Smooth muscle cell (in vitro differentiated cells): Measurements from ENCODE around the gene LGALS14. TPM values are rescaled to one million over a fixed set of nuclear protein-coding genes. Genes with fewer than 3 reads are reported as not detected.

Experiments used
- DNase-seq: peaks from one replicate; lab custom pipeline; 2025; ENCODE audit not compliant: unreplicated experiment; lab: John Stamatoyannopoulos, UW
- H2AFZ ChIP-seq: fragments of 200-600 bp; sonication (generic); 2 replicates; pipeline ENCODE4 v1.6.0; 2016; ENCODE audit warnings: antibody characterized with exemption, low read depth, mild to moderate bottlenecking
- H3F3A ChIP-seq: fragments of 200-600 bp; sonication (generic); 2 replicates; pipeline ENCODE4 v1.6.0; 2017; ENCODE audit warnings: antibody characterized with exemption, low read depth
- H3K27ac ChIP-seq: fragments of 200-600 bp; sonication (generic); 2 replicates; pipeline ENCODE4 v1.5.1; 2016; ENCODE audit warnings: low read depth, mild to moderate bottlenecking
- H3K27me3 ChIP-seq: fragments of 200-600 bp; sonication (generic); 2 replicates; pipeline ENCODE4 v1.6.1; 2016; ENCODE audit warnings: low read depth, mild to moderate bottlenecking
- H3K36me3 ChIP-seq: fragments of 200-600 bp; sonication (generic); 2 replicates; pipeline ENCODE4 v1.5.1; 2016; ENCODE audit warnings: low read depth
- H3K4me1 ChIP-seq: fragments of 200-600 bp; sonication (generic); 2 replicates; pipeline ENCODE4 v1.5.1; 2016; ENCODE audit warnings: low read depth
- H3K4me2 ChIP-seq: fragments of 200-600 bp; sonication (generic); 2 replicates; pipeline ENCODE4 v1.6.0; 2016; ENCODE audit warnings: mild to moderate bottlenecking
- H3K4me3 ChIP-seq: fragments of 200-600 bp; sonication (generic); 2 replicates; pipeline ENCODE4 v1.5.1; 2016; ENCODE audit warnings: mild to moderate bottlenecking
- H3K79me2 ChIP-seq: fragments of 200-600 bp; sonication (generic); 2 replicates; pipeline ENCODE4 v1.6.0; 2016; ENCODE audit warnings: low read depth, mild to moderate bottlenecking
- H3K9ac ChIP-seq: fragments of 200-600 bp; sonication (generic); 2 replicates; pipeline ENCODE4 v1.6.0; 2016; ENCODE audit warnings: low read depth
- H3K9me3 ChIP-seq: fragments of 200-600 bp; sonication (generic); replicated peaks from 2 replicates; pipeline ENCODE4 v1.5.1; 2016; ENCODE audit warnings: low read depth
- H4K20me1 ChIP-seq: fragments of 200-600 bp; sonication (generic); 2 replicates; pipeline ENCODE4 v1.6.0; 2016; ENCODE audit warnings: low read depth
- WGBS: methylation state at CpG from one replicate; pipeline ENCODE4 v1.1.7; 2016; ENCODE audit warnings: low lambda C conversion rate; 5-methylcytosine and 5-hydroxymethylcytosine counted together
- polyA plus RNA-seq: library from polyadenylated mRNA; unstranded; fragments of >200 nt; fragmentation: Nextera tagmentation; extraction: Ambion mirVana; gene quantifications from 2 replicates; pipeline ENCODE4 v1.2.1, GENCODE V29; 2016
- total RNA-seq: library from RNA; depleted of rRNA; stranded (reverse); fragments of >200 nt; gene quantifications from 2 replicates; pipeline ENCODE4 v1.2.3, GENCODE V29; 2014
- TF ChIP-seq, protein P1 (sequence below): fragments of 200-600 bp; sonication (generic); IDR thresholded peaks from 2 replicates; pipeline ENCODE4 v1.5.1; 2017; ENCODE audit warnings: borderline replicate concordance, mild to moderate bottlenecking, antibody characterized with exemption; ENCODE audit not compliant: insufficient read depth, poor library complexity, severe bottlenecking

LGALS14 gene
- total and polyA plus RNA-seq, 2 experiments from 2014 or later, result not detected

DNA sequence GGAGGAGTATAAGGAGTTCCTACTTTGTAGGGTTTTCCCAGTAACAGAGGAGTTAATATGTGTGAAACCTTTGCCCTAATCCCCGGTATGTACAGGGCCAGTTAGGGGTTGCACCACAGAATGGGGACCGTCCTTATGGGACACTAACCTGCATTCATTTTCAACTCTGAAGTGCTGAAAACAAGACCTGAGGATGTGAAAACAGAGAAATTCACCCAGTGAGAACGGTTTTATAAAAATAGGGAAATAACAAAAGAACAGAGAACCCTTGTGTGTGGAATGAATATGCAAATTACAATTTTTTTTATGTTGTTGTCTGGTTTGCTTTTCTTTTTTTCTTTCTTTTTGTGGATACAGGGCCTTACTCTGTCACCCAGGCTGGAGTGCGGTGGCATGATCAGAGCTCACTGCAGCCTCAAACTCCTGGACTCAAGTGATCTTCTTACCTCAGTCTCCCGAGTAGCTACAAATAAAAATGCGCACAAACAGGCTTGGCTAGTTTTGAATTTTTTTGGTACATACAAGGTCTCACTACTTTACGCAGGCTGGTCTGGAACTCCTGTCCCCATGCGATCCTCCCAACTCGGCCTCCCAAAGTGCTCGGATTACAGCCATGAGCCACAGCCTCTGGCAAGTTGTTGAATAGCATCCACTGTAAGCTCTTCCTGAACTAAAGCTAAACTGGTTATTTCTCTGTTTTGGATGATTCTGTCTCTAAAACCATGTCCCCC lies 23.0 kb downstream of the LGALS14 start:
- WGBS, result 70% methylated on average over 10 of the region's 10 CpGs
- no peaks in the 10 kb centered on the region for H3K36me3 ChIP-seq
- no peak overlapping the region for H3K27ac ChIP-seq
- H3K9me3 ChIP-seq, result no peaks in the 10 kb centered on the region
- H3K4me2 ChIP-seq, result no peak overlapping the region
- no peaks in the 10 kb centered on the region for H3K79me2 ChIP-seq
- no peak overlapping the region for H2AFZ ChIP-seq
- no peaks in the 10 kb centered on the region for H4K20me1 ChIP-seq
- no peaks in the 10 kb centered on the region for H3F3A ChIP-seq
- H3K4me3 ChIP-seq, result no peak overlapping the region
- no peak for DNase-seq
- TF ChIP-seq, protein P1, sequence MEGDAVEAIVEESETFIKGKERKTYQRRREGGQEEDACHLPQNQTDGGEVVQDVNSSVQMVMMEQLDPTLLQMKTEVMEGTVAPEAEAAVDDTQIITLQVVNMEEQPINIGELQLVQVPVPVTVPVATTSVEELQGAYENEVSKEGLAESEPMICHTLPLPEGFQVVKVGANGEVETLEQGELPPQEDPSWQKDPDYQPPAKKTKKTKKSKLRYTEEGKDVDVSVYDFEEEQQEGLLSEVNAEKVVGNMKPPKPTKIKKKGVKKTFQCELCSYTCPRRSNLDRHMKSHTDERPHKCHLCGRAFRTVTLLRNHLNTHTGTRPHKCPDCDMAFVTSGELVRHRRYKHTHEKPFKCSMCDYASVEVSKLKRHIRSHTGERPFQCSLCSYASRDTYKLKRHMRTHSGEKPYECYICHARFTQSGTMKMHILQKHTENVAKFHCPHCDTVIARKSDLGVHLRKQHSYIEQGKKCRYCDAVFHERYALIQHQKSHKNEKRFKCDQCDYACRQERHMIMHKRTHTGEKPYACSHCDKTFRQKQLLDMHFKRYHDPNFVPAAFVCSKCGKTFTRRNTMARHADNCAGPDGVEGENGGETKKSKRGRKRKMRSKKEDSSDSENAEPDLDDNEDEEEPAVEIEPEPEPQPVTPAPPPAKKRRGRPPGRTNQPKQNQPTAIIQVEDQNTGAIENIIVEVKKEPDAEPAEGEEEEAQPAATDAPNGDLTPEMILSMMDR, result no peak
- H3K27me3 ChIP-seq, result no peaks in the 10 kb centered on the region
- no peaks in the 10 kb centered on the region for H3K4me1 ChIP-seq
- H3K9ac ChIP-seq, result no peak overlapping the region

DNA sequence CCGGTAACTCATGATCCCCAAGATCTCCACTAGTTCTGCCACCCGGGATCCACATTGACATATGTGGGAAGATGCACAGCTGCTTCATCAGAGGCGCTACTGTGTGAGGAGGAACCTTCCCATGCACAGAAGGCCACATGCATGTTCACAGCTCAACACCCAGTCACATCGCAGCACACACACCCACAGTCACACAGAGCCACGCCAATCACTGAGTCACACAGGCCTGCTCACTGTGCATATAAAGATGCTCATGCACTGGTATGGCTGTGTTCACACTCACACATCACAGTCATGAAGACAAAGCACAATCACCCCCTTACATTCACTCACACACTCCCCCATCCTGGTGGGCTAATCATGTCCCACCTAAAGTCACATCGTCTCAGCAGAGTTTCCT lies 23.8 kb downstream of the LGALS14 start:
- Histone ChIP-seq H2AFZ (no peak overlapping the region), H4K20me1 (no peaks in the 10 kb centered on the region), H3K4me1 (no peaks in the 10 kb centered on the region), H3K4me2 (no peak overlapping the region), H3K27ac (no peak overlapping the region), H3K27me3 (no peaks in the 10 kb centered on the region), H3K4me3 (no peak overlapping the region), H3K9ac (no peak overlapping the region), H3F3A (no peaks in the 10 kb centered on the region), H3K36me3 (no peaks in the 10 kb centered on the region), H3K9me3 (no peaks in the 10 kb centered on the region), H3K79me2 (no peaks in the 10 kb centered on the region)
- TF ChIP-seq, protein P1, result no peak
- 84% methylated on average over 6 of the region's 6 CpGs for WGBS
- no peak for DNase-seq

DNA sequence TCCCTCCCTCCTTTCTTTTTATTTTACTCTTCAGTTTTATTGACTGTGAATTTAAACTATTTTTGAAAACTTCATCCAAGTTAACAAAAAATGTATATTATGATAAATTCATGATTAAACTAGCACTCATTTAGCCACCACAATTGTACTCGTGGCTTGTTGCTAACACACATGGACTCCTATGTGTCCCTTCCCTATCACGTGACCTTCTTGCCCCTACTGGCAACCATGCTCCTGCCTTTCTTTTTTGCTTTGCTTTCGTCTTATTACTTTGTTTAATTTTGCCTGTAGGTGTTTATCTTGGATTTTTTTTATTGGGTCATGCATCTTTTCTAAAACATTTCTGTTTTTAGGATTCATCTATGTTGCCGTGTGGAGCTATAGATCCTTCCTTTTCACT lies 25.3 kb downstream of the LGALS14 start:
- Histone ChIP-seq H3K27ac (no peak overlapping the region), H3K4me3 (no peak overlapping the region), H4K20me1 (no peaks in the 10 kb centered on the region), H3K27me3 (no peaks in the 10 kb centered on the region), H3K9ac (no peak overlapping the region), H3K36me3 (no peaks in the 10 kb centered on the region), H3K4me1 (no peaks in the 10 kb centered on the region), H2AFZ (no peak overlapping the region), H3K9me3 (no peaks in the 10 kb centered on the region), H3K4me2 (no peak overlapping the region), H3F3A (no peaks in the 10 kb centered on the region), H3K79me2 (no peaks in the 10 kb centered on the region)
- TF ChIP-seq, protein P1, result no peak
- no peak for DNase-seq
- WGBS, result 66% methylated on average over 4 of the region's 4 CpGs

DNA sequence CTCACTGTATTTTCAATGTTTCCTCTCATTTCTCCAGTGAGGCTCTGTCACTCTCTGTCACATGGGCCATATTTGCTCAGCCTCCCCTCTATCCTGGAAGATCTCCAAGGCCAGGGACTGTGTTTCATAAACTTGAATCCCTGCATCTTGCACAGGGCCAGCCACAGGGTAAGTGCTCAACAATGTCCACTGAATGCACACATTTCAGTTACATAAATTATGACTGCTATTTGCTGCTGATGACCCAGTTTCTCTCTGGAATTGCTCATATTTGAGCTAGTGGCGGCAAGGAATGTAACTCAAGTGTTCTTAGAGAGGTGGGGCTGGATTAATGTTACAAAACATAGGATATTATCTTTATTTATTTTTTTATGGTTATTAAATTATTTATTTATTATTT lies 27.4 kb downstream of the LGALS14 start:
- TF ChIP-seq, protein P1, result no peak

More for the DNA sequence above, 27.4 kb downstream of the LGALS14 start:
- Histone ChIP-seq H3K9me3 (no peaks in the 10 kb centered on the region), H2AFZ (no peak overlapping the region), H3K9ac (no peak overlapping the region), H3K27me3 (no peaks in the 10 kb centered on the region), H3K79me2 (no peaks in the 10 kb centered on the region), H3F3A (no peaks in the 10 kb centered on the region), H3K27ac (no peak overlapping the region), H3K4me3 (no peak overlapping the region), H3K36me3 (no peaks in the 10 kb centered on the region), H3K4me2 (no peak overlapping the region), H4K20me1 (no peaks in the 10 kb centered on the region), H3K4me1 (no peaks in the 10 kb centered on the region)
- WGBS, result 95% methylated on average over 1 of the region's 1 CpG
- no peak for DNase-seq
